Activated naive CD4-positive, alpha-beta T cell treated with anti-CD3 and anti-CD28 coated beads for 36 hours (primary cell): ENCODE results near the gene PHLPP1. TPM values are rescaled to one million over a fixed set of nuclear protein-coding genes. Genes with fewer than 3 reads are reported as not detected.

ENCODE experiments used
- CTCF ChIA-PET: fragments of 350-600 bp; sonication (Branson Sonifier 250); formaldehyde crosslinking; loops from one replicate; lab custom pipeline; 2021; ENCODE audit warnings: antibody characterized with exemption; lab: Charles Lee
- DNase-seq: peaks from one replicate; pipeline ENCODE4 v3.0.0-alpha.2; 2020
- H3K27ac Mint-ChIP-seq: one replicate; pipeline ENCODE4 v1.8.0; 2021; ENCODE audit warnings: mild to moderate bottlenecking, mixed read lengths
- H3K27me3 Mint-ChIP-seq: one replicate; pipeline ENCODE4 v1.8.0; 2021; ENCODE audit warnings: low read depth, mixed read lengths
- H3K36me3 Mint-ChIP-seq: one replicate; pipeline ENCODE4 v1.8.0; 2021; ENCODE audit warnings: low read depth, mixed read lengths
- H3K4me1 Mint-ChIP-seq: one replicate; pipeline ENCODE4 v1.8.0; 2021; ENCODE audit warnings: low read depth, mixed read lengths
- H3K4me3 Mint-ChIP-seq: one replicate; pipeline ENCODE4 v1.8.0; 2021; ENCODE audit warnings: mild to moderate bottlenecking, moderate library complexity, mixed read lengths
- H3K9me3 Mint-ChIP-seq: one replicate; pipeline ENCODE4 v1.8.0; 2021; ENCODE audit warnings: mixed read lengths
- intact Hi-C: fragments of 100-400 bp; cut with micrococcal nuclease; formaldehyde crosslinking; loops from one replicate; pipeline ENCODE4 v1.15.1; 2023
- total RNA-seq, 2 experiments: library from RNA; stranded (reverse); gene quantifications; one replicate each; pipeline ENCODE4 v1.2.3, GENCODE V29; 2021

PHLPP1 gene
- total RNA-seq, 2 experiments from 2014 or later = 6.5 to 7.2 TPM

DNA sequence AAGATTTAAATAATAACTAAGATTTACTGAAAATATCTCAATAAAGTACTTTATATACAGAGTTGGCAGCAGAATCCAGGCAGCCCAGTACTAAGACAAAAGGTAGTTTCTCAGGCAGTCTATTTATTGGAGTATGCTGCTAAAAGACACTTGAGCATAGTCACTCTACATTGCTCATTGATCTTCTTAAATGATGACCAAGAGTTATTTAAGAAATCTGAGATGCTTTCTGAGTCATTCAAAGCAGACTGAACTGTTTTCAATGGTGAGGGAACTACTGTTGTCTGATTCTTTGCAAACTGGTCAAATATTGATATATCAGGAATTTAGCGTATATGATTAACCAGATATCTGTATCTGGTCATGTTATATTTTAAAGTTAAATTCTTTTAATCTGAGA is 133.6 kb downstream of the PHLPP1 start:
- Mint-ChIP-seq H3K9me3 (no peaks in the 10 kb centered on the region), H3K27ac (no peak overlapping the region), H3K36me3 (no peaks in the 10 kb centered on the region), H3K27me3 (no peaks in the 10 kb centered on the region), H3K4me3 (no peak overlapping the region), H3K4me1 (peaks cover 19% of the 10 kb centered on the region)
- DNase-seq = no peak
- CTCF ChIA-PET = interaction anchor here (0.7 kb wide), 1 partner anchor 864 kb away, joined by 3 read pairs; no protein-coding TSS in a partner anchor
- intact Hi-C loops = loop anchor here (10.0 kb wide), 1 partner anchor 664 kb away; the partner anchor contains the start of genes PIGN and RELCH

DNA sequence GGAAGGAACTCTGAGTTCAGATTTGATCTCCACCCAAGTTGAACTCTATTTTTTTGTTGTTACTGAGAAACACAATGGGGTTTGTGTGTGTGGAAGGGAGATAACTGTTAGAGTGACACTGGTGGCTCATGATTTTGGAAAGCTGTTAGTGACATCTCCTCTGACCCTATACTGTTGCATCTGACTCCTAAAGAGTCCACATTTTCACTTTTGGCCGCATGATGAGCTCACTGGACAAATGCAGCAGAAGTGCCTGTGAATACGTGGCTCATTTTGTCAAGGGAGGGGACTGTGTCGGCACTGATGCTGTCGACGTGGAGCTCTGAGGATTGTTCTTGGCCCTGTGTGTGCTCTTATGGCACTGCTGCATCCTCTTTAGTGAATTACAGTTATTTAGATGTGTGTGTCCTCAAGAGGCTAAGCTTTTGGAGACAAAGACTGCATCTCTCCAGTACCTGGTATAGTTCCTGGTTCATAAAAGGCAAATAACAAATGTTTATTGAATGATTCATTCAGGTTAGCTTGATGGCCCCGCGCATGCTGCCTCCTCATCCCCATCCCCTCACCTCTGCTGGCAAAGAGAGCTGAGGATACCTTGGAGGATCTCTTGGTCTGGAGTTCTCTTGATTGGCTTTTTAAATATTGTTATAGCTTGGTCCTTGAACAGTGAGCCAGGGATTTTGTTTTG is 135.4 kb downstream of the PHLPP1 start:
- no peaks in the 10 kb centered on the region for H3K9me3 Mint-ChIP-seq
- DNase-seq = no peak
- H3K27ac Mint-ChIP-seq = no peak overlapping the region
- H3K27me3 Mint-ChIP-seq = no peaks in the 10 kb centered on the region
- peaks cover 4% of the 10 kb centered on the region for H3K4me1 Mint-ChIP-seq
- no peak overlapping the region for H3K4me3 Mint-ChIP-seq
- H3K36me3 Mint-ChIP-seq = no peaks in the 10 kb centered on the region
- CTCF ChIA-PET = interaction anchor here (0.7 kb wide), 1 partner anchor 313 kb away, joined by 3 read pairs; no protein-coding TSS in a partner anchor
- intact Hi-C loops = no loop called here

DNA sequence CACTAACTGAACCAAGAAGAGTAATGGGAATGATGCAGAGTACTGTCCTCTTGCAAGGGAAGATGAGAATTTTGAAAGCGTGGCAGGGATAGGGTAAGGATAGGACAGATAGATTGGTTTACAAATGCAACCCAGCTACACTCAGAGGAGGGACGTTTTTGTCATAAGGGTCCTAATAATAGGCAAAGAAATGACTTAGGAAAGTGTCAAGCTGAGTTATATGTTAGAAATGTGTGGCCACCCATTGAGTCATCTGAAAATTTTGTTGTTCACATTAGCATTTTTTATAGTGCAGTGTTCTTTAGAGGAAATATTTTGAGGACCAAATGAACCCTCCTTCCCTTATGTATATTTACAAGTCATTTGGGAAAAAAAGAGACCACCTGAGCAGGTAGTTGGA is 137.5 kb downstream of the PHLPP1 start:
- DNase-seq = no peak
- Mint-ChIP-seq H3K9me3 (no peaks in the 10 kb centered on the region), H3K4me1 (no peaks in the 10 kb centered on the region), H3K27me3 (no peaks in the 10 kb centered on the region), H3K4me3 (no peak overlapping the region), H3K36me3 (no peaks in the 10 kb centered on the region), H3K27ac (no peak overlapping the region)
- intact Hi-C loops = no loop called here
- CTCF ChIA-PET = no interaction called here

DNA sequence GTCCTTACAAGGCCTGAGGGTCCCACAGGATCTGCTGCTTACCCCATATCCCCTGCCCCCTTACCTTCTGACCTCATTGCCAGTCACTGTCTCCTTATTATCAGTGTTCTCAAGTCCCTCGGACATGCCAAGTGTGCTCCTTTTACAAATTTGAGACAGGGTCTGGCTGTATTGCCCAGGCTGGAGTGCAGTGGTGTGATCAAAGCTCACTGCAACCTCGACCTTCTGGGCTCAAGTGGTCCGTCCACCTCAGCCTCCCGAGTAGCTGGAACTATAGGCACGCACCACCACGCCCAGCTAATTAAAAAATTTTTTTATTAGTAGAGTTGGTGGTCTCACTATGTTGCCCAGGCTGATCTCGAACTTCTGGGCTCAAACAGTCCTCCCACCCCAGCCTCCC is 141.0 kb downstream of the PHLPP1 start:
- DNase-seq = no peak
- CTCF ChIA-PET = interaction anchor here (1.1 kb wide), 1 partner anchor 15 kb away, joined by 3 read pairs; no protein-coding TSS in a partner anchor
- no peaks in the 10 kb centered on the region for H3K9me3 Mint-ChIP-seq
- intact Hi-C loops = no loop called here
- no peaks in the 10 kb centered on the region for H3K4me1 Mint-ChIP-seq
- no peak overlapping the region for H3K27ac Mint-ChIP-seq
- no peak overlapping the region for H3K4me3 Mint-ChIP-seq
- no peaks in the 10 kb centered on the region for H3K27me3 Mint-ChIP-seq
- H3K36me3 Mint-ChIP-seq = no peaks in the 10 kb centered on the region

DNA sequence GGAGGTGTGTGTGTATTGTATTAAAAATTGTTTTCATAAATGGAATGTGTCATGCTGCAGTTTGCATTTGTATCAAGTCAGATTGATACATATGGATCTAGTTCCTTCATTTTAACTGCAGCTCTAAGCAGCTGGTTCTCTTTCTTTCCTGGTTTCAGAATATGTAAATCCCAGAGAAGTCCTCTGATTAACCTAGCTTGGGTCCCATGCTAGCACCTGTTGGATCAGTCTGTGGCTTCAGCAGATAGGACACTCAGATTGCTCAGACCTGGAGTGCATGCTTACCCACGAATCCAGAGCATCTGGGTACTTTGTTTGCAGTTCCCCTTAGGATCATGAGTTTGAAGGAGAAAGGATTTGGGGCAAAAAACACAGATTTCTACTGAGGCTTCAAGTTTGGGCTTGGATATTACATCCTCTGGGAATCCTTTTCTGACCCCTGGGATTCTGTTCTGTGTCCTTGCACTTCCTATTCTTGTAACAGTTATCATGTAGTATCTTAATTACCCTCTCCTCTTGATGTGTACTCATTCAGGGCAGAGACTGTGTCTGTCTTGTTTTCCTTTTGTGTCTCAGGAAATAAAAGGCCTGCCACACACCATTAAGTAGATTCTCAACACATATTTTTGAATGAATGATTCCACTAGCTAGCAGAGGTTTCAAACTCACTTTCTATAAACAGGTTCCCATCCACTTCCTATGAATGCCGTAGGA is 142.1 kb downstream of the PHLPP1 start:
- no peak for DNase-seq
- CTCF ChIA-PET = interaction anchor here (1.2 kb wide), 1 partner anchor 101 kb away, joined by 3 read pairs; no protein-coding TSS in a partner anchor
- H3K4me1 Mint-ChIP-seq = no peaks in the 10 kb centered on the region
- H3K36me3 Mint-ChIP-seq = no peaks in the 10 kb centered on the region
- H3K9me3 Mint-ChIP-seq = no peaks in the 10 kb centered on the region
- H3K27me3 Mint-ChIP-seq = no peaks in the 10 kb centered on the region
- no peak overlapping the region for H3K4me3 Mint-ChIP-seq
- intact Hi-C loops = no loop called here
- H3K27ac Mint-ChIP-seq = no peak overlapping the region

DNA sequence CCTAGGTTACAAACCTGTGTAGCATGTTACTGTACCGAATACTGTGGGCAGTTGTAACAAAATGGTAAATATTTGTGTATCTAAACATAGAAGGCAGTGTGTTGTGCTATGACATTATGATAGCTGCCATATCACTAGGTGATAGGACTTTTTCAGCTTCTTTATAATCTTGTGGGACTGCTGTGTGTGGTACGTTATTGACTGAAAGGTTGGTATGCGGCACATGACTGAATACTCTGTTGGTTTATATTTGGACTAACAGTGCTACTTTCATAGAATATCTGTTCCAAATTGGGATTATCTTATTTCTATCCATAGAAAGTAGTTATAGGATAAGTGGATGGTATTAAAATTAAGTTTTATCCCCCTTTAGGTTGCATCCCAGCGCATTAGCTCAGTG is 144.7 kb downstream of the PHLPP1 start:
- no peaks in the 10 kb centered on the region for H3K9me3 Mint-ChIP-seq
- intact Hi-C loops = no loop called here
- H3K4me3 Mint-ChIP-seq = no peak overlapping the region
- no peaks in the 10 kb centered on the region for H3K4me1 Mint-ChIP-seq
- H3K36me3 Mint-ChIP-seq = no peaks in the 10 kb centered on the region
- H3K27me3 Mint-ChIP-seq = no peaks in the 10 kb centered on the region
- no peak for DNase-seq
- CTCF ChIA-PET = no interaction called here
- no peak overlapping the region for H3K27ac Mint-ChIP-seq

DNA sequence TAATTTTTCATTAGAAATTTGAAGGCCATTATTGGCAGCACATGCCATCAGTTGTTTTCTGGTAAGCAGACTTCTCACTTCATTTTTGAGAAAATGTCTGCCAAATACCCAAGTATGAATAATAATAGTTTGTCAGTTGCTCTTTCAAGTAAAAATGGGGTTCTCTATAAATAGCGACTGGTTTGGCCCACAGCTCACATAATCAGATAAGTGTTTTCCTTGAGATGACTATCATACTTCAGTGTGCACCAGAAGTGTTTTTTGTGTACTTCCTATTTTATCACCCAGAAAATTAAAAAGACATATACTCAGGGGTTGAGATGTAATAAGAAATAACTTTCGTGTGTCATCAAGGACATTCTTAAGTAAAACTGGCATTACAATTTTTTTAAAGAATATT is 147.1 kb downstream of the PHLPP1 start:
- CTCF ChIA-PET = no interaction called here
- no peaks in the 10 kb centered on the region for H3K36me3 Mint-ChIP-seq
- H3K4me3 Mint-ChIP-seq = no peak overlapping the region
- no peaks in the 10 kb centered on the region for H3K9me3 Mint-ChIP-seq
- no peaks in the 10 kb centered on the region for H3K27me3 Mint-ChIP-seq
- DNase-seq = no peak
- H3K27ac Mint-ChIP-seq = no peak overlapping the region
- H3K4me1 Mint-ChIP-seq = peaks cover 2% of the 10 kb centered on the region
- intact Hi-C loops = no loop called here

DNA sequence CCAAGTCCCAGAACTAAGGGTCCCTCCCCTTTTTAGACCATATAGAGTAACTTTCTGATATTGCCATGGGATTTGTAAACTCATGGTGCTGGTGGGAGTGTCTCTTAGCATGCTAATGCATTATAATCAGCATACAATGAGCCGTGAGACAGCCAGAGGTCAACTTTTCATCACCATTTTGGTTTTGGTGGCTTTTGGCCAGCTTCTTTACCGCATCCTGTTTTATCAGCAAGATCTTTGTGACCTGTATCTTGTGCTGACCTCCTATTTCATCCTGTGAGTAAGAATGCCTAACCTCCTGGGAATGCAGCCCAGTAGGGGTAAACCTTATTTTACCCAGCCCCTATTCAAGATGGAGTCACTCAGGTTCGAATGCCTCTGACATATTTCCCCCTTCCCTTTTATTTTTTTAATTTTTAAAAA is 148.2 kb downstream of the PHLPP1 start:
- Mint-ChIP-seq H3K4me3 (no peak overlapping the region), H3K27me3 (no peaks in the 10 kb centered on the region), H3K9me3 (no peaks in the 10 kb centered on the region), H3K4me1 (peaks cover 2% of the 10 kb centered on the region), H3K36me3 (no peaks in the 10 kb centered on the region), H3K27ac (no peak overlapping the region)
- intact Hi-C loops = no loop called here
- DNase-seq = no peak
- CTCF ChIA-PET = no interaction called here

DNA sequence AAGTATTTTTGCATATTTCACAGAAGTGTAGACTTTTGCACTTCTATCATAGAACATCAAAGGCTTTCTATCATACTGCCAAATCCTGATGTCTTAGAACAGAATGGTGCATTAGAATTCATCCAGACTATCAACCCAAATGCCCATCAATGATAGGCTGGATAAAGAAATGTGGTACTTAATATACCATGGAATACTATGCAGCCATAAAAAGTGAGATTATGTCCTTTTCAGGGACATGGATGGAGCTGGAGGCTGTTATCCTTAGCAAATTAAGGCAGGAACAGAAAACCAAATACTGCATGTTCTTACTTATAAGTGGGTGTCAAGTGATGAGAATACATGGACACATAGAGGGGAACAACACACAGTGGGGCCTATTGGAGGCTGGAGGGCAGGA is 150.2 kb downstream of the PHLPP1 start:
- CTCF ChIA-PET = interaction anchor here (0.8 kb wide), 1 partner anchor 93 kb away, joined by 4 read pairs; no protein-coding TSS in a partner anchor
- H3K9me3 Mint-ChIP-seq = no peaks in the 10 kb centered on the region
- no peaks in the 10 kb centered on the region for H3K27me3 Mint-ChIP-seq
- H3K36me3 Mint-ChIP-seq = no peaks in the 10 kb centered on the region
- no peak overlapping the region for H3K4me3 Mint-ChIP-seq
- no peak for DNase-seq
- intact Hi-C loops = no loop called here
- H3K27ac Mint-ChIP-seq = no peak overlapping the region
- peaks cover 14% of the 10 kb centered on the region for H3K4me1 Mint-ChIP-seq

DNA sequence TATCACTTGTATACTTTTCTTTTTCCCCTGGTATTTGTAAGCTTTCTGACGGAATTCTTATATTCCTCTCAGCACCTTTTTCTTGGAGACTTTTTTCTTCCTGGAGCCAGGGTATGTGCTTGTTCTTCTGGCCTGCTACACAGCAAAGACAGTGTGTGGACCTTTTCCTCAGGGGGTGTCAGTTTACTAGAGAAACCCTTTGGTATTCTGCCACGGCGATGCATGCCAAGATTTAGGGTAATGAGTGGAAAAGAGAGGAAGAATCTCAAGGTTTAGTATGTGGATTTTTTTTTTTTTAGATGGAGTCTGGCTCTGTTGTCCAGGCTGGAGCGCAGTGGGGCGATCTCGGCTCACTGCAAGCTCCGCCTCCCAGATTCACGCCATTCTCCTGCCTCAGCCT is 152.2 kb downstream of the PHLPP1 start:
- no peak overlapping the region for H3K27ac Mint-ChIP-seq
- H3K4me3 Mint-ChIP-seq = no peak overlapping the region
- no peaks in the 10 kb centered on the region for H3K9me3 Mint-ChIP-seq
- CTCF ChIA-PET = interaction anchor here (0.6 kb wide), 1 partner anchor 51 kb away, joined by 4 read pairs; no protein-coding TSS in a partner anchor
- no peak for DNase-seq
- no peaks in the 10 kb centered on the region for H3K27me3 Mint-ChIP-seq
- intact Hi-C loops = no loop called here
- H3K4me1 Mint-ChIP-seq = peaks cover 14% of the 10 kb centered on the region
- no peaks in the 10 kb centered on the region for H3K36me3 Mint-ChIP-seq

DNA sequence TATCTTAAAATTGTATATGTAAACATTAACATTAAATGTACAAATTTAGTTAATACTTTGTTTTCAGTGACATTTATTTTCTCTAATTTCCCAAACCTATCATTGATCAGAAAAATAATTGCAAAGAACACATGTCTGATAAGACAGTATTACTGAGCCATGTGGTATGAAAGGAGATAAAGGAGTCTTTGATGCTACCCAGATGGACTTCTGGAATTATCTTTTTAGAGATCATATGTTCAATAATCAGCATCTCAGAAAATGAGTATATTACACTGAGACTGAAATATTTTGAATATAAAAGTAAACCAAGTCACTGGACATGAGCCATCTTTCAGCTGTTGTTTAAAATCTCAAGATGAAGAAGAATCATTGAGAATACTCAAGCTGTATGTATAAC is 153.3 kb downstream of the PHLPP1 start:
- no peaks in the 10 kb centered on the region for H3K27me3 Mint-ChIP-seq
- no peak for DNase-seq
- no peaks in the 10 kb centered on the region for H3K9me3 Mint-ChIP-seq
- H3K4me1 Mint-ChIP-seq = peaks cover 14% of the 10 kb centered on the region
- intact Hi-C loops = loop anchor here (1.0 kb wide), 2 partner anchors 23 to 153 kb away; partner anchors contain the start of gene PHLPP1
- CTCF ChIA-PET = no interaction called here
- H3K36me3 Mint-ChIP-seq = no peaks in the 10 kb centered on the region
- H3K4me3 Mint-ChIP-seq = no peak overlapping the region
- H3K27ac Mint-ChIP-seq = no peak overlapping the region

DNA sequence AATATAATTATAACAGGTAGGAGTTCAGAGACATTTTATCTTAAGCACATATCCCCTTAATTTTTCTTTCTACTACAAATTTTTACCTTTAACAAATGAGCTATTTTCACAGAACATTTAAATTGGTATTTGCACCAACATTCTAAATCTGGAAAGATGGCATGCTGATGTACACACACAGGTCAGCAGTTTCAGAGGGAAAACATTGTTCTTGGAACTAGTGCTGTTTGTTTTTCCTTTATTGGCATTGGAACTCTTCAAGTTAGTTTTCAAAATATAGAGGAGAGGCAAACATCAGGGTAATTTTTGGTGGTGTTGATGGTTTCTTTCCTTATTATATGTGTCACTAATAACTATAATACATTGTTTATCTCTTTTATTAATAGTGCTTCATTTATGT is 155.3 kb downstream of the PHLPP1 start:
- CTCF ChIA-PET = no interaction called here
- no peak overlapping the region for H3K27ac Mint-ChIP-seq
- H3K27me3 Mint-ChIP-seq = no peaks in the 10 kb centered on the region
- H3K4me1 Mint-ChIP-seq = peaks cover 14% of the 10 kb centered on the region
- H3K4me3 Mint-ChIP-seq = no peak overlapping the region
- no peaks in the 10 kb centered on the region for H3K36me3 Mint-ChIP-seq
- no peaks in the 10 kb centered on the region for H3K9me3 Mint-ChIP-seq
- intact Hi-C loops = no loop called here
- no peak for DNase-seq
